Esophagus muscularis mucosa (tissue), 3 donors: ENCODE results near the gene MAGI2.

Experiments
- CTCF ChIP-seq, 3 experiments: fragments of 200-600 bp in 2 of 3; fragments of 450-650 bp in 1 of 3; sonication (generic) in 2 of 3; IDR thresholded peaks; one replicate each; pipeline ENCODE4 v1.5.1; 2017 to 2019; ENCODE audit warnings: antibody characterized with exemption in 3 of 3, mild to moderate bottlenecking in 2 of 3, moderate library complexity in 1 of 3
- EP300 ChIP-seq: sonication (generic); formaldehyde crosslinking; IDR thresholded peaks from one replicate; pipeline ENCODE4 v1.6.1; 2017; ENCODE audit warnings: antibody characterized with exemption

- TF ChIP-seq CTCF (IDR thresholded peaks at IDR 0.05) (no peak), EP300 (no peak)
Observed at GRCh38 chr7:78742694-78743093, 710.8 kb downstream of the MAGI2 start.
